Measurements from ENCODE around the gene CD81.
"Not testable (repeated sequence)": the region's sequence is repeated elsewhere in the genome, so short reads cannot be mapped to it uniquely, and the experiment has no call there.

DNA sequence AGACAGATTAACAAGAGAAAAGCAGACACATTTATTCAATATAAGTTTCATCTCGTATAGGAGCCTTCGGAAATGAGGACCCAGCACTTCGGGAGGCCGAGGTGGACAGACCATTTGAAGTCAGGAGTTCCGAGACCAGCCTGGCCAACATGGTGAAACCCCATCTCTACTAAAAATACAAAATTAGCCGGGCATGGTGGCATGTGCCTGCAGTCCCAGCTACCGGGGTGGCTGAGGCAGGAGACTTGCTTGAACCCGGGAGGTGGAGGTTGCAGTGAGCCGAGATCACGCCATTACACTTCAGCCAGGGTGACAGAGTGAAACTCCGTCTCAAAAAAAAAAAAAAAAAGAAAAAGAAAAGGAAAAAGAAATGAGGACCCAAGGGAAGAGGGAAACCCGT, 12.7 kb upstream of the CD81 start:
- not testable (repeated sequence) for TF ChIP-seq SIN3A (IDR thresholded peaks at IDR 0.05; ENCODE audit: low read depth, low read length); CHD1 (IDR thresholded peaks at IDR 0.05; ENCODE audit: low read depth, low read length); MXI1 (IDR thresholded peaks at IDR 0.05; ENCODE audit: low read depth, low read length); EZH2 (IDR thresholded peaks at IDR 0.05; ENCODE audit: borderline replicate concordance, control insufficient read depth, low read depth, low read length)
- TF ChIP-seq, protein P1, sequence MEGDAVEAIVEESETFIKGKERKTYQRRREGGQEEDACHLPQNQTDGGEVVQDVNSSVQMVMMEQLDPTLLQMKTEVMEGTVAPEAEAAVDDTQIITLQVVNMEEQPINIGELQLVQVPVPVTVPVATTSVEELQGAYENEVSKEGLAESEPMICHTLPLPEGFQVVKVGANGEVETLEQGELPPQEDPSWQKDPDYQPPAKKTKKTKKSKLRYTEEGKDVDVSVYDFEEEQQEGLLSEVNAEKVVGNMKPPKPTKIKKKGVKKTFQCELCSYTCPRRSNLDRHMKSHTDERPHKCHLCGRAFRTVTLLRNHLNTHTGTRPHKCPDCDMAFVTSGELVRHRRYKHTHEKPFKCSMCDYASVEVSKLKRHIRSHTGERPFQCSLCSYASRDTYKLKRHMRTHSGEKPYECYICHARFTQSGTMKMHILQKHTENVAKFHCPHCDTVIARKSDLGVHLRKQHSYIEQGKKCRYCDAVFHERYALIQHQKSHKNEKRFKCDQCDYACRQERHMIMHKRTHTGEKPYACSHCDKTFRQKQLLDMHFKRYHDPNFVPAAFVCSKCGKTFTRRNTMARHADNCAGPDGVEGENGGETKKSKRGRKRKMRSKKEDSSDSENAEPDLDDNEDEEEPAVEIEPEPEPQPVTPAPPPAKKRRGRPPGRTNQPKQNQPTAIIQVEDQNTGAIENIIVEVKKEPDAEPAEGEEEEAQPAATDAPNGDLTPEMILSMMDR (IDR thresholded peaks at IDR 0.05 in 2 of 3, conservative IDR thresholded peaks at IDR 0.05 in 1 of 3; ENCODE audit: control insufficient read depth in 2 of 3, extremely low read depth in 1 of 3, insufficient read depth in 1 of 3, low read depth in 3 of 3, low read length in 3 of 3) = not testable (repeated sequence)

Data from GM12878 (cell line).